Mesendoderm (in vitro differentiated cells): ENCODE data around the gene ITPR2.

Source experiments
- DNase-seq: peaks from one replicate; pipeline ENCODE4 v3.0.0; 2013
- H2AK5ac ChIP-seq: 2 replicates; pipeline ENCODE4 v1.6.1; 2013; ENCODE audit warnings: low read length, inconsistent platforms
- H2BK120ac ChIP-seq: 2 replicates; pipeline ENCODE4 v1.6.1; 2013; ENCODE audit warnings: low read depth, mild to moderate bottlenecking, low read length, moderate library complexity, mixed read lengths
- H2BK15ac ChIP-seq: replicated peaks from 2 replicates; pipeline ENCODE4 v1.6.1; 2013; ENCODE audit warnings: low read depth, mild to moderate bottlenecking, moderate library complexity
- H2BK5ac ChIP-seq: 2 replicates; pipeline ENCODE4 v1.6.1; 2013; ENCODE audit warnings: low read length, inconsistent platforms
- H3K18ac ChIP-seq: 2 replicates; pipeline ENCODE4 v1.6.1; 2013; ENCODE audit warnings: mild to moderate bottlenecking, low read length, mixed read lengths
- H3K23ac ChIP-seq: one replicate; pipeline ENCODE4 v1.6.1; 2013; ENCODE audit warnings: low read length
- H3K27ac ChIP-seq: 2 replicates; pipeline ENCODE4 v1.5.1; 2013; ENCODE audit warnings: low read depth, mild to moderate bottlenecking, inconsistent platforms, low read length, moderate library complexity
- H3K27me3 ChIP-seq: 2 replicates; pipeline ENCODE4 v1.6.1; 2013; ENCODE audit warnings: low read length, control low read depth, mild to moderate bottlenecking, inconsistent platforms; ENCODE audit not compliant: insufficient read depth, poor library complexity
- H3K36me3 ChIP-seq: 2 replicates; pipeline ENCODE4 v1.6.1; 2013; ENCODE audit warnings: low read length, inconsistent platforms; ENCODE audit not compliant: control insufficient read depth, insufficient read depth
- H3K4ac ChIP-seq: one replicate; pipeline ENCODE4 v1.6.1; 2013; ENCODE audit warnings: low read depth, mild to moderate bottlenecking, low read length, moderate library complexity
- H3K4me1 ChIP-seq: 2 replicates; pipeline ENCODE4 v1.6.1; 2013; ENCODE audit warnings: low read depth, low read length, inconsistent platforms; ENCODE audit not compliant: control insufficient read depth
- H3K4me2 ChIP-seq: 2 replicates; pipeline ENCODE4 v1.6.1; 2013; ENCODE audit warnings: low read length
- H3K4me3 ChIP-seq: 2 replicates; pipeline ENCODE4 v1.5.1; 2013; ENCODE audit warnings: mild to moderate bottlenecking, low read length
- H3K56ac ChIP-seq: one replicate; pipeline ENCODE4 v1.6.1; 2013; ENCODE audit warnings: low read length
- H3K79me1 ChIP-seq: 2 replicates; pipeline ENCODE4 v1.6.1; 2013; ENCODE audit warnings: low read length, inconsistent platforms
- H3K79me2 ChIP-seq: 2 replicates; pipeline ENCODE4 v1.6.1; 2013; ENCODE audit warnings: mild to moderate bottlenecking, low read length; ENCODE audit not compliant: control insufficient read depth, insufficient read depth
- H3K9ac ChIP-seq: 2 replicates; pipeline ENCODE4 v1.6.1; 2013; ENCODE audit warnings: low read length, inconsistent platforms
- H4K5ac ChIP-seq: one replicate; pipeline ENCODE4 v1.6.1; 2013; ENCODE audit warnings: low read length
- H4K8ac ChIP-seq: one replicate; pipeline ENCODE4 v1.6.1; 2013; ENCODE audit warnings: low read depth, mild to moderate bottlenecking, control low read depth, low read length, moderate library complexity
- WGBS: extraction: QIAGEN DNeasy Blood & Tissue Kit; methylation state at CpG from one replicate; pipeline ENCODE4 v1.1.7; 2013; ENCODE audit warnings: low lambda C conversion rate, missing lambda C conversion rate; ENCODE audit not compliant: insufficient coverage; ENCODE audit errors: extremely low coverage; 5-methylcytosine and 5-hydroxymethylcytosine counted together

Gene ITPR2

DNA sequence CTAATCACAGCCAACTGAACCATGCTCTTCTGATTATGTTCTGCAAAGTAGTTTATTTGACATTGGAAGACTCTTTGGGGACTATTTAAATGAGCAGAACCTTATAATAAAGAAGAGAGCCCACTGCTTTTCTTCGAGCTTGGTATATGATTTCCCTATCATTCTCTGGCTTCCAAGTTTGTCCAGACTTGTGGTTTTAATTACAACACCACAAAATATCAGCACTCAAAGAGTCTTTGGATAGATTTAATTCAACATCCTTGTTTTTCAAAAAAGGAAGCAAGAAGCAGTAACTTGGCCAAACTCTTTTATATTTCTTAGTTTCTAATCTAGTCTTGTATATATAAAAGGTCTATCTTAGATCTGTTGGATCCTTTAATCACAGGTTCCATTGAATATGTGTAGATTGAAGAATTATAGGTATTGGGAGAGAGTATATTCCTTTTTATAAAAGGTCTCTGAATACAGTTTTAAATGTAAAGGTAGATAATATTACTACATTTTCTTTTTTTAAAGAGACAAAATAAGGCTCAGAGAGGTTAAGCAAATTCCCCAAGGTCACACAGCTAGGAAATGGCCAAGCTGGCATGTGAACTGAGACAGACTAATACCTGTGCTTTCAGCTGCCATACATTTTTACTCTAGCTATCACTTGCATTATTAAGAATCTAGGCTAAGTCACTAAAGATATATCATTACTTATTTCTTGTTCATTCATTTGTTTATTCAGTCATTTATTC is 464.8 kb downstream of the ITPR2 start:
- no CpG with 5 or more reads among the region's 1 CpG for WGBS
- H2BK5ac ChIP-seq: no peak overlapping the region
- DNase-seq: no peak
- H3K4me3 ChIP-seq: no peak overlapping the region
- no peak overlapping the region for H4K5ac ChIP-seq
- no peak overlapping the region for H4K8ac ChIP-seq
- H3K4me1 ChIP-seq: no peaks in the 10 kb centered on the region
- H3K4ac ChIP-seq: no peak overlapping the region
- H3K4me2 ChIP-seq: no peak overlapping the region
- H3K79me1 ChIP-seq: no peaks in the 10 kb centered on the region
- H2BK15ac ChIP-seq: no peak overlapping the region
- no peaks in the 10 kb centered on the region for H3K79me2 ChIP-seq
- no peak overlapping the region for H3K56ac ChIP-seq
- H3K18ac ChIP-seq: no peak overlapping the region
- H2BK120ac ChIP-seq: no peak overlapping the region
- H3K27ac ChIP-seq: no peak overlapping the region
- no peak overlapping the region for H3K9ac ChIP-seq
- H3K27me3 ChIP-seq: no peaks in the 10 kb centered on the region
- H3K23ac ChIP-seq: no peak overlapping the region
- no peak overlapping the region for H2AK5ac ChIP-seq
- no peaks in the 10 kb centered on the region for H3K36me3 ChIP-seq

DNA sequence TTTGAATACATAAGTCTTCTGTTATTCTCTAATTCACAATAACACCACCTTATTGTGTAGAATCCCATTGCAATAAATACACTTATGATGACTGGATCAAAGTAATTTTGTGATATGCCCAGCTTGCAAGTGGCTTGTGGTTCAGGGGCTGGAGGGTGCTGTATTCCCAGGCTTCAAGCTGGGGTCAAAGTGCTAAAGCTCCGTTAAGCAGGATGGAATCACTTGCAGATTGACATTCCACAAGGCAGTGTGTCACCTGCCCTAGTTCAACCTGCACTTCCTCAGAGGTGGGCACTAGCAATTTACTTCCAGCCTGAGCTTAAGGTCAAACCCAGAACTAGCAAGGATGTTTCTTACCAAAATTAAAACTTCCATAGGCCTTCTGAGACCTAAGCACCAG is 471.0 kb downstream of the ITPR2 start:
- H4K5ac ChIP-seq: no peak overlapping the region
- H3K18ac ChIP-seq: no peak overlapping the region
- H3K4me1 ChIP-seq: no peaks in the 10 kb centered on the region
- H2BK15ac ChIP-seq: no peak overlapping the region
- no peaks in the 10 kb centered on the region for H3K79me2 ChIP-seq
- no peaks in the 10 kb centered on the region for H3K79me1 ChIP-seq
- no peak overlapping the region for H3K4me2 ChIP-seq
- H3K36me3 ChIP-seq: no peaks in the 10 kb centered on the region
- no peak overlapping the region for H3K56ac ChIP-seq
- H2BK120ac ChIP-seq: no peak overlapping the region
- no peak overlapping the region for H2BK5ac ChIP-seq
- no peak overlapping the region for H4K8ac ChIP-seq
- H3K4me3 ChIP-seq: no peak overlapping the region
- no peak overlapping the region for H3K9ac ChIP-seq
- H2AK5ac ChIP-seq: no peak overlapping the region
- no CpG with 5 or more reads among the region's 1 CpG for WGBS
- no peaks in the 10 kb centered on the region for H3K27me3 ChIP-seq
- H3K27ac ChIP-seq: no peak overlapping the region
- DNase-seq: peak; percentile 56
- no peak overlapping the region for H3K23ac ChIP-seq
- no peak overlapping the region for H3K4ac ChIP-seq

DNA sequence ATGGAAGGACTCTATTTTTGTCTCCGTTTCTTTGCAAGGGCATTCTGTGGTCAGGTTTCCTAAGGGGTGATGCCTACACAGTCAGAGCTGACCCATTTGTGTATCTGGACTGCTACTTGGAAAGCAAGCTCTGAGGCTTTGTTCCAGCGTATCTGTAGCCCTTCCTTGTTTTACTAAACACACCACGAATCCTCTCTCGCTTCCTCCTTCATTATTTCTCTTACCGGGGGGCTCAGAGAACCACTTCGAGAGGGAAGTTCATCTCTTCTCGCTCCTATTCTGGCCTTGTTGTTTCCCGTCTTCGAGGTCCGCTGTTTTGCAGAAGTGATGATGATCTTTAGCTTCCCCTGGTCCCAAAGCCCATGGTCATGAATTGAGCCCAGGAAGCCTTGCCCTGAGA is 472.9 kb downstream of the ITPR2 start:
- no CpG with 5 or more reads among the region's 10 CpGs for WGBS
- Histone ChIP-seq H3K36me3 (no peaks in the 10 kb centered on the region), H3K27ac (no peak overlapping the region), H4K5ac (no peak overlapping the region), H3K56ac (no peak overlapping the region), H3K79me1 (no peaks in the 10 kb centered on the region), H2AK5ac (no peak overlapping the region), H4K8ac (no peak overlapping the region), H3K79me2 (no peaks in the 10 kb centered on the region), H3K4ac (no peak overlapping the region), H2BK5ac (no peak overlapping the region), H3K27me3 (no peaks in the 10 kb centered on the region), H3K4me1 (no peaks in the 10 kb centered on the region), H3K4me2 (no peak overlapping the region), H2BK15ac (no peak overlapping the region), H2BK120ac (no peak overlapping the region), H3K9ac (no peak overlapping the region), H3K23ac (no peak overlapping the region), H3K18ac (no peak overlapping the region), H3K4me3 (no peak overlapping the region)
- DNase-seq: no peak

DNA sequence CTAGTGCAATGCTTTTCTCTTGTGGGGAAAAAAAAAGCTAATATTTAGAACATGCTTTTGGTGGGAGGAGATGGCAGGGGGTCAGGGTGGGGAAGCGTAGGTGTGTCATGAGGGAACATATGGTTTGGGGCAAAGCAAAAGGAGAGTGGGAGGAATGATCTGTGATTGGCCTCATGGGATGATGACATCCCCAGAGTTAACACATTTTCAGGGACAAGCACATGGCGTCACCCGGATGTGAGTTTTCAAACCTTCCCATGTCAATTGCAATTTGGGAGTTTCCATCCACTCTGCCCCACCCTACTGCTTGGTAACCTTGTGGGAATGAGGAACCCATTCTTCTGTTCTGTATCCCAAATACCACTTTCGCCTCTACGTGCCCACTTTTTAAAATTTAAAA is 473.4 kb downstream of the ITPR2 start:
- no peaks in the 10 kb centered on the region for H3K27me3 ChIP-seq
- H2AK5ac ChIP-seq: no peak overlapping the region
- H3K4me1 ChIP-seq: no peaks in the 10 kb centered on the region
- H3K79me2 ChIP-seq: no peaks in the 10 kb centered on the region
- no peak for DNase-seq
- H3K23ac ChIP-seq: no peak overlapping the region
- H3K36me3 ChIP-seq: no peaks in the 10 kb centered on the region
- H3K4me2 ChIP-seq: no peak overlapping the region
- H4K5ac ChIP-seq: no peak overlapping the region
- no peak overlapping the region for H2BK5ac ChIP-seq
- no peaks in the 10 kb centered on the region for H3K79me1 ChIP-seq
- H4K8ac ChIP-seq: no peak overlapping the region
- H3K18ac ChIP-seq: no peak overlapping the region
- H2BK120ac ChIP-seq: no peak overlapping the region
- H2BK15ac ChIP-seq: no peak overlapping the region
- no peak overlapping the region for H3K27ac ChIP-seq
- H3K4me3 ChIP-seq: no peak overlapping the region
- no peak overlapping the region for H3K56ac ChIP-seq
- no peak overlapping the region for H3K4ac ChIP-seq
- H3K9ac ChIP-seq: no peak overlapping the region
- WGBS: no CpG with 5 or more reads among the region's 5 CpGs

DNA sequence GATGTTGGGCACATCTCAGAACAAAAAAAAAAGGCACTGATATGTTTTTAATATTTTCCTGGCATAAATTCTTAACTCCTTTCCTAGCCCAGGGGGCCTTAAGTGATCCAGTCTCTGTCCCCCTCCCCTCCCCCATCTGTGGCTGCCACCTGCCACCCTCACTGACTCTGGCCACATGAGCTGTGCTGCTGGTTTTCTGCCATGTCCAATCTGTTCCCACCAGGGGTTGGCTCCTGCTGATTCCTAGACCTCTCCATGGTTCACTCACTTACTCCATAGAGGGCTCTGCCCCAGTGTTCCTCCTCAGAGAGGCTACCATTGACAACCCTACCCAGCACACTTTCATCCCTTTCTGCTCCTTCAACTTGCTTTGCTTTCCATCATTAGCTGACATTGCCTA is 474.3 kb downstream of the ITPR2 start:
- Histone ChIP-seq H3K79me2 (no peaks in the 10 kb centered on the region), H2AK5ac (no peak overlapping the region), H2BK5ac (no peak overlapping the region), H3K4me2 (no peak overlapping the region), H2BK15ac (no peak overlapping the region), H3K23ac (no peak overlapping the region), H4K5ac (no peak overlapping the region), H3K4me3 (no peak overlapping the region), H3K27me3 (no peaks in the 10 kb centered on the region), H3K18ac (no peak overlapping the region), H3K4ac (no peak overlapping the region), H3K56ac (no peak overlapping the region), H3K79me1 (no peaks in the 10 kb centered on the region), H2BK120ac (no peak overlapping the region), H4K8ac (no peak overlapping the region), H3K9ac (no peak overlapping the region), H3K27ac (no peak overlapping the region), H3K36me3 (no peaks in the 10 kb centered on the region), H3K4me1 (no peaks in the 10 kb centered on the region)
- DNase-seq: no peak

DNA sequence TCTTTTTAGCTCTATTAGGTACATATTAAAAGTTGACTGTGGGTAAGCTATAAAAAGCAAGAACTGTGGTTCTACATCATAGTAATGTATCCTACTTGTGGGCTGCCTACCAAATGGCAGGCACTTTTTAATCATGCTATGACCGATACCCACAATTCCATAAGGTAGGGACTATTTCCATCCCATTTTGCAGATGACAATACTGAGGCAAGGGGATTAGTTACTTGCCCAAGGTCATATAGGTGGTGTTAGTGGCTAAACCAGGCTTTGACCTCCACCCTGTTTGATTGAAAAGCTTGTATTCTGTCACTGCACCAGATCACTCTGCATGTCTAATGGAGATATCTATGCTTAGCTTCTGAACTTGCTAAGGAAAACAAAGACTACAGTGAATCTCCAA is 485.7 kb downstream of the ITPR2 start:
- Histone ChIP-seq H2BK120ac (no peak overlapping the region), H3K36me3 (no peaks in the 10 kb centered on the region), H3K56ac (no peak overlapping the region), H2BK5ac (no peak overlapping the region), H3K79me2 (no peaks in the 10 kb centered on the region), H2BK15ac (no peak overlapping the region), H3K9ac (no peak overlapping the region), H4K8ac (no peak overlapping the region), H3K23ac (no peak overlapping the region), H4K5ac (no peak overlapping the region), H3K27me3 (no peaks in the 10 kb centered on the region), H3K4me3 (no peak overlapping the region), H3K18ac (no peak overlapping the region), H3K4me1 (no peaks in the 10 kb centered on the region), H3K27ac (no peak overlapping the region), H2AK5ac (no peak overlapping the region), H3K4me2 (no peak overlapping the region), H3K4ac (no peak overlapping the region), H3K79me1 (no peaks in the 10 kb centered on the region)
- no peak for DNase-seq
- no CpG with 5 or more reads among the region's 1 CpG for WGBS
